Panc1 (cell line): ENCODE measurements around the gene BRD4. TPM values are rescaled to one million over a fixed set of nuclear protein-coding genes. Genes with fewer than 3 reads are reported as not detected.
A peak's percentile ranks its signal among the peaks of the same experiment; 100 is the strongest.

Experiments used
- ATAC-seq: fragments of 200-7000 bp; cut with Tn5 transposase; 2 replicates; pipeline ENCODE4 v1.9.1; 2020; ENCODE audit warnings: mild to moderate bottlenecking, moderate library complexity
- BruUV-seq: library from RNA; stranded (reverse); fragments of 400-500 nt; replicated peaks from 2 replicates; lab custom pipeline; 2021; lab: Mats Ljungman, UMichigan
- CTCF ChIA-PET: fragments of 300-600 bp; sonication (Branson Sonifier 250); formaldehyde crosslinking; loops from one replicate; lab custom pipeline; 2022; ENCODE audit warnings: antibody characterized with exemption; lab: Charles Lee
- POLR2A ChIA-PET: fragments of 300-600 bp; sonication (Branson Sonifier 250); formaldehyde crosslinking; loops from one replicate; lab custom pipeline; 2022; ENCODE audit warnings: antibody characterized with exemption; lab: Charles Lee
- DNase-seq: peaks from one replicate; pipeline ENCODE4 v3.0.0-alpha.2; 2010; ENCODE audit warnings: low read depth, low spot score
- H3K27ac ChIP-seq: 2 replicates; pipeline ENCODE4 v1.5.1; 2011; ENCODE audit warnings: mild to moderate bottlenecking, low read length, inconsistent platforms
- H3K27me3 ChIP-seq: fragments of 200-500 bp; sonication (Bioruptor generic); 2 replicates; pipeline ENCODE4 v1.6.0; 2014; ENCODE audit warnings: low read length, inconsistent platforms; ENCODE audit not compliant: control insufficient read depth, insufficient read depth
- H3K36me3 ChIP-seq: fragments of 200-500 bp; sonication (Bioruptor generic); 2 replicates; pipeline ENCODE4 v1.5.1; 2014; ENCODE audit warnings: inconsistent platforms, mild to moderate bottlenecking, low read length, moderate library complexity; ENCODE audit not compliant: control insufficient read depth, insufficient read depth
- H3K4me1 ChIP-seq: 2 replicates; pipeline ENCODE4 v1.5.1; 2011; ENCODE audit warnings: inconsistent platforms, mild to moderate bottlenecking, low read length, moderate library complexity; ENCODE audit not compliant: control insufficient read depth, insufficient read depth
- H3K4me3 ChIP-seq, 2 experiments: 2 replicates each; pipeline ENCODE4 v1.5.1; 2011 to 2012; ENCODE audit warnings: low read depth in 2 of 2, low read length in 2 of 2, mild to moderate bottlenecking in 2 of 2, inconsistent platforms in 1 of 2, moderate library complexity in 1 of 2
- H3K9me3 ChIP-seq: fragments of 200-500 bp; sonication (Bioruptor generic); 2 replicates; pipeline ENCODE4 v1.5.1; 2014; ENCODE audit warnings: low read depth, mild to moderate bottlenecking, inconsistent platforms, low read length, moderate library complexity; ENCODE audit not compliant: control insufficient read depth, insufficient read depth
- CTCF ChIP-seq: fragments of 450-650 bp; IDR thresholded peaks from 2 replicates; pipeline ENCODE4 v1.5.1; 2017; ENCODE audit warnings: mild to moderate bottlenecking
- POLR2AphosphoS5 ChIP-seq: IDR thresholded peaks from 2 replicates; pipeline ENCODE4 v1.6.1; 2012; ENCODE audit warnings: mild to moderate bottlenecking, low read depth, low read length, moderate library complexity
- REST ChIP-seq, 2 experiments: IDR thresholded peaks; 2 replicates each; pipeline ENCODE4 v1.6.1; 2011 to 2012; ENCODE audit warnings: low read depth in 2 of 2, control low read depth in 1 of 2, low read length in 1 of 2, mild to moderate bottlenecking in 1 of 2, moderate library complexity in 1 of 2; ENCODE audit not compliant: insufficient read depth in 1 of 2
- SIN3A ChIP-seq: IDR thresholded peaks from 2 replicates; pipeline ENCODE4 v1.6.1; 2012; ENCODE audit warnings: low read depth, mild to moderate bottlenecking, low read length, moderate library complexity, borderline replicate concordance; ENCODE audit not compliant: insufficient read depth
- TCF7L2 ChIP-seq: IDR thresholded peaks from 2 replicates; pipeline ENCODE4 v1.6.1; 2011; ENCODE audit warnings: mild to moderate bottlenecking, low read depth, low read length, inconsistent platforms
- in situ Hi-C: cut with HindIII; loops from 2 replicates; pipeline ENCODE4 v1.10.0; 2016; ENCODE audit warnings: low sequenced_read_pairs, low pct_unique_long_range_greater_than_20kb
- intact Hi-C: fragments of 100-400 bp; cut with micrococcal nuclease; formaldehyde crosslinking; loops from one replicate; pipeline ENCODE4 v1.10.0; 2022; ENCODE audit not compliant: unreplicated experiment
- total RNA-seq: library from RNA; stranded (reverse); gene quantifications from one replicate; pipeline ENCODE4 v1.2.1, GENCODE V29; 2021; ENCODE audit not compliant: unreplicated experiment

BRD4 gene
- total RNA-seq, 1 experiment from 2014 or later = 102 TPM

- Histone ChIP-seq H3K4me3 (no peak overlapping the region), H3K27me3 (no peaks in the 10 kb centered on the region), H3K9me3 (no peaks in the 10 kb centered on the region), H3K36me3 (peaks cover 9% of the 10 kb centered on the region), H3K27ac (no peak overlapping the region), H3K4me1 (no peaks in the 10 kb centered on the region; the same call in none of the 2 replicates)
- ChIA-PET CTCF (no interaction called here), POLR2A (interaction anchor here (0.6 kb wide), 1 partner anchor 345 kb away, joined by 6 read pairs; no protein-coding TSS in a partner anchor)
- in situ Hi-C loops = no loop called here
- ATAC-seq = peak; percentile 11; the same call in 1 of the 2 replicates
- no peak for TF ChIP-seq REST (IDR thresholded peaks at IDR 0.05; ENCODE audit: insufficient read depth in 1 of 2, low read depth in 2 of 2, low read length in 1 of 2)
- TF ChIP-seq TCF7L2 = no peak
- no peak for TF ChIP-seq CTCF
- no peak for TF ChIP-seq POLR2AphosphoS5
- no peak for TF ChIP-seq SIN3A
- intact Hi-C loops = no loop called here
- BruUV-seq = no TSS peak
- DNase-seq = no peak
Measured at GRCh38 chr19:15251010-15251748, 81.2 kb downstream of the BRD4 start.

- Histone ChIP-seq H3K9me3 (no peaks in the 10 kb centered on the region), H3K4me1 (no peaks in the 10 kb centered on the region; the same call in none of the 2 replicates), H3K36me3 (peaks cover 5% of the 10 kb centered on the region; the same call in 1 of the 2 replicates), H3K27ac (no peak overlapping the region), H3K27me3 (no peaks in the 10 kb centered on the region), H3K4me3 (no peak overlapping the region)
- in situ Hi-C loops (no loop called here), intact Hi-C loops (no loop called here)
- BruUV-seq = no TSS peak
- ATAC-seq = no peak
- no peak for DNase-seq
- POLR2A ChIA-PET = no interaction called here
- CTCF ChIA-PET = no interaction called here
- TF ChIP-seq TCF7L2 = no peak
- TF ChIP-seq SIN3A = no peak
- TF ChIP-seq POLR2AphosphoS5 = no peak
- TF ChIP-seq REST (IDR thresholded peaks at IDR 0.05; ENCODE audit: insufficient read depth in 1 of 2, low read depth in 2 of 2, low read length in 1 of 2) = no peak
- no peak for TF ChIP-seq CTCF
Measured at GRCh38 chr19:15250640-15250993, 81.7 kb downstream of the BRD4 start.
